HuH-7 (cell line): ENCODE data around the gene METRN.
"Not testable (repeated sequence)": the region's sequence is repeated elsewhere in the genome, so short reads cannot be mapped to it uniquely, and the experiment has no call there.

Experiments
- DNase-seq: peaks from one replicate; pipeline ENCODE4 v3.0.0; 2011; ENCODE audit warnings: low spot score

METRN gene

GRCh38 chr16:735982-736453, 21.1 kb downstream of the METRN start:
- no peak for DNase-seq

GRCh38 chr16:736936-737481, 22.1 kb downstream of the METRN start:
- DNase-seq: no peak

- DNase-seq: peak; percentile 37
Measured at GRCh38 chr16:739560-740458, 24.9 kb downstream of the METRN start.

DNA sequence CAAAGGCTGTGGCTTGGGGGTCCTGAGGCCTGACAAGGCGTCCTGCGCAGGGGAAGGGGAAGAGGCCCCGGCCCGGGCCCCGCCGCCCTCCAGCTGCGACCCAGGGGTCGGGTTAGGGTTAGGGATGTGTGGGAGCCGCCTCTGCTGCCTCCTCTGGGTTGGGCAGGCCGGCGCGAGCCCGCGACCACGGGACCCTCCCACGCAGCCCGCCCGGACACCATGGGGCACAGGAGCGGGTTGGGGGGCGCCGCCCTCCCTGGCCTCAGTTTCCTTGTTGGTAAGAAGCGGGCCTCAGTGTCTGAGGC, 25.5 kb downstream of the METRN start:
- no peak for DNase-seq

DNA sequence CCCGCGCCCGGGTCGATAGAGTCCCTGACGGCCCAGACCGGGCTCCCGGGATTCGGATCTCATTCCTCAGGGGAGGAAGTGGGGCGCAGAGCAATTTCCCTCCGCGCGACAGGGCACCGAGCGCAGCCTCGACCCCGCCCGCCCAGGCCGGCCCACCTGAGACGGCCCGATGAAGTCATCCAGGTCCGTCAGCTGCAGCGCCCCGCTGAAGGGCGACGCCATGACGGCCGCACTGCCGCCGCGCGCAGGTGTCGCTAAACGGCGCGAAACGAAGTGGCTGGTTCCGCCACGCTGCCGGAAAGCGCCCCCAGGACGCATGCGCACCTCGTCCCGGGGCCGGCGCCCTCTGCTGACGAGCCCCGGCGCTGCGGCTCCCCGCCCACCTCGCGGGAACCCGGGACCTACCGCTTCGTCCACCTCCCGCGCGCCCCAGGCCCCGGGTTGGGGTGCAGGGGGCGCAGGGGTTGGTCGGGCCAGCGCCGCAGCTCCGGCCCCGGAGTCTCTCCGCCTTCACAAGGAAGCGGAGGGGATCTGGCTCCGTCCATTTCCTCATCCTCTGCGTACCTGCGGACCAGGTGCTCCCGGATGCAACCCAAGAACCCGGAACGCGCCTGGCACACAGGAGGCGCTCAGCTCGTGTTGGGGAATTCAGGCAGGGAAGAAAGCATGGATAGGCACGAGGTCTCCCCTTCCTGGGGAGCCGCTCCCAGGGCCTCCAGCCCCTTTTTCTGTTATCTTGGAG, 26.0 kb downstream of the METRN start, which contains the start of gene CIAO3:
CIAO3 (minus strand) TSS at position 234 of the 742 bp plus-strand sequence; CDS start at position 222, 12 bp downstream.
- DNase-seq: peak; percentile 79

DNA sequence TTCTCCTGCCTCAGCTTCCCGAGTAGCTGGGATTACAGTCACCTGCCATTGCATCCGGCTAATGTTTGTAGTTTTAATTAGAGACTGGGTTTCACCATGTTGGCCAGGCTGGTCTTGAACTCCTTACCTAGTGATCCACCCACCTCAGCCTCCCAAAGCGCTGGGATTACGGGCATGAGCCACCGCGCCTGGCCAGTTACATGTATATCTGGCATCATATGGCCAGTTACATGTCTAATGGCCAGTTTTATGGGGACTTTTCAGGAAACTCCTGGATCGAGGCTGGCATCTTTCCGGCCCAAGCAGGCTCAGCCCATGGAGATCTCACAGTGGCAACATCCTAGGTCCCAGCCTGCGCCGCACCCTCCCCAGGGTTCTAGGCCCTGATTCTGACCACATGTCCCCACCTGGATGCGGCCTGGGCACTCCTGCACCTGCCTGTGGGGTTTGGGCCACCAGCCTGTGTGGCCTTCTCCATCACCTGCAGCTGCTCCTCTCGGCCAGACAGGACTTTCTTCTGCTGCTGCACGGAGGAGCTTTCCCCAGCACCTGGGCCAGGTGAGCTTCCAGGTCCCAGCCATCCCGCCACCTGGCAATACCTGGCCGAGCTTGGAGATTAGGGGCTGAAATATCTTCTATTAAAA, 27.2 kb downstream of the METRN start:
- DNase-seq: no peak

DNA sequence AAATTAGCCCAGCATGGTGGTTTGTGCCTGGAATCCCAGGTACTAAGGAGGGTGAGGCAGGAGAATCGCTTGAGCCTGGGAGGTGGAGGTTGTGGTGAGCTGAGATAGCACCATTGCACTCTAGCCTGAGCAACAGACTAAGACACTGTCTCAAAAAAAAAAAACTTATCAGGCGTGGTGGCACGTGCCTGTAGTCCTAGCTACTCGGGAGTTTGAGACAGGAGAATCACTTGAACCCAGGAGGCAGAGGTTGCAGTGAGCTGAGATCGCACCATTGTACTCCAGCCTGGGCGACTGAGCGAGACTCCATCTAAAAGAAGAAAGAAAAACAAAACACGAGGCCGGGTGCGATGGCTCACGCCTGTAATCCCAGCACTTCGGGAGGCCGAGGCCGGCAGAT, 28.0 kb downstream of the METRN start:
- not testable (repeated sequence) for DNase-seq

DNA sequence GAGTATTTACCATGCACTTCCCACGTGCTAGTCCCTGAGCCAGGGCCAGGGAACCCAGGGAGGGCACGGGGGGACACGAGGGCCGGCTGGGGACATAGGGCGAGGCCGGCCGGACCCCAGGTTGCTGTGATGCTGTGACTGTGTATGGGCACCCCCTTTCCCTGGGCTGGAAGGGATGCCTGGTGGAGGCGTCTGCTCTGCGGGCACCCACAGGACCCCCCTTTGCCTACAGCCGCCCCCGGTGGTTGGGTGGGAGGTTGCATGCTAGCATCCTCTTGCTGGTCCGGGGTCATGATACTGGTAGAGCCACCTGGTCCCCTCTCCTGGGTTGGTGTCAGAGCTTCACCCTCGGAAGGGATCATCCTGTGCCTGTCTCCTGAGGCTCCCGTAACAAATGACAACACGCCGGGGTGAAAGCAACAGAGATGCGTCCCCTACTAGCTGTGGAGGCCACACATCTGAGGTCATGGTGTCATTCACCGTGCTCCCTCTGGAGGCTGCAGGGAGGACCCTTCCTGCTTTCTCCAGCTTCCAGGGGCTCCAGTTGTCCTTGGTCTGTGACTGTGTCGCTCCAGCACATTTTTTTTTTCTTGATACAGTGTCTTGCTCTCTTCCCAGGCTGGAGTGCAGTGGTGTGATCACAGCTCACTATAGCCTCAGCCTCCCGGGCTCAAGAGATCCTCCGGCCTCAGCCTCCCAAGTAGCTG, 29.0 kb downstream of the METRN start:
- DNase-seq: no peak

GRCh38 chr16:745739-746138, 30.8 kb downstream of the METRN start:
- DNase-seq: peak; percentile 59

GRCh38 chr16:746637-747036, 31.7 kb downstream of the METRN start:
- no peak for DNase-seq

DNA sequence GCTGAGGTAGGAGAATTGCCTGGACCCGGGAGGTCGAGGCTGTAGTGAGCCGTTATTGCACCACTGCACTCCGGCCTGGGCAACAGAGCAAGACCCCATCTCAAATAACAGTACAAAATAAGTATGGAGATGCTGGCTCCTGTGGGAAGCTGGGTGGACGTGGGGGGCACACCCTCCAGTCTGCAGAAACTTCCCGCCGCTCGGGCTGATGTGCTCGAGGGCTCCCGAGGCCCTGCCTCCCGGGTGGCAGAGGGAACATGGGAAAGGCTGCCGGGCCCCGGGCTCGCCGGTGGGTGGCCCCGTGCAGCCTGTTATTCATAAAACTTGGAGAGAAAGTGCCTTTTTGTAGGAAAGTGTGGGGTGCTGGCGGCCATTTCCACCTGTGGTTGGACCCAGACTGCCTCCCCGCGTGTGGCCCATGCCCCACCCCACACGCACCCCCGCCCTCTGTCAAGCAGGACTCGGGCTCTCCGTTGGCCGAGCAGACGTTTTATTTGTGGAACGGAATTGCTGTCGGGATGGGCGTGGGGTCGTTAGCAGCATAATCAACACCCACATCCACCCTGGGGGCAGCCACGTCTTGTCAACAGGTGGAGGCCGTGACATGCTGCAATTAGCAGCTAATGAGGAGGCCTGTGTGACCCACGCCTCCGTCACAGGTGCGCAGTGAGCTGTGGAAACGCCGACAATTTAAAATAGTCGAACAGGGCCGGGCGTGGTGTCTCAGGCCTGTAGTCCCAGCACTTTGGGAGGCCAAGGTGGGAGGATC, 33.2 kb downstream of the METRN start:
- DNase-seq: no peak

DNA sequence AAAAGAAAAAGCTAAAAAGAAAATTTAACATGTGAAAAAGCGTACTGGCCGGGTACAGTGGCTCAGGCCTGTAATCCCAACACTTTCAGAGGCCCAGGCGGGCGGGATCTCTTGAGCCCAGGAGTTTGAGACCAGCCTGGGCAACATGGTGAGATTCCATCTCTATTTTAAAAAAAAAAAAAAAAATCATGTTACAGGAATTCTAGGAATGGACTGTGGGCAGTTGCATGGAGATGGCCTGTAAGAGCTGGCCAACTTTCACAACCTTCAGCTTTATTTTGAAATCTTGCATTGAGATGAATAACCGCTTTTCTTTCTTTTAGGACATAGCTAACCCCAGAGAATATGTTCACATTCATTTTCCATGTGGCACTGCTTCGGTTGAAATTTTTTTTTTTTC, 34.1 kb downstream of the METRN start:
- DNase-seq: no peak

- no peak for DNase-seq
Measured at GRCh38 chr16:750485-750884, 35.6 kb downstream of the METRN start.

- no peak for DNase-seq
Measured at GRCh38 chr16:751152-752006, 36.5 kb downstream of the METRN start.

DNA sequence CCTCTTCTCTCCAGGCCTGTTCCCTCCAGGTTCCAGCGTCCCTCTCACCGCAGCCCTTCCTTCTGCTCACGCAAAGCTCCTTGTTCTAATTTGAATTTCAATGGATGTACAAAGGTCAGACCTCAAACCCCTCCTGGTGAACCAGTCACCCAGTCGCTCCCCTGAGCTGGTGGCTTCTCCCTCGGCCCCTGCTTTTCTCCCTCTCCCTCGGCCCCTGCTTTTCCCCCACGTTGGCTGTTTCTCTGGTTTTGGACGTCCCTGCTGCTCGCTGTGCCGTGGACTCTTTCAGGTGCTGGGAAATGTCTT, 37.0 kb downstream of the METRN start:
- no peak for DNase-seq

- not testable (repeated sequence) for DNase-seq
Measured at GRCh38 chr16:754121-754607, 39.2 kb downstream of the METRN start.

- DNase-seq: no peak
Measured at GRCh38 chr16:754656-755055, 39.7 kb downstream of the METRN start.

- no peak for DNase-seq
Measured at GRCh38 chr16:756428-756827, 41.5 kb downstream of the METRN start.

DNA sequence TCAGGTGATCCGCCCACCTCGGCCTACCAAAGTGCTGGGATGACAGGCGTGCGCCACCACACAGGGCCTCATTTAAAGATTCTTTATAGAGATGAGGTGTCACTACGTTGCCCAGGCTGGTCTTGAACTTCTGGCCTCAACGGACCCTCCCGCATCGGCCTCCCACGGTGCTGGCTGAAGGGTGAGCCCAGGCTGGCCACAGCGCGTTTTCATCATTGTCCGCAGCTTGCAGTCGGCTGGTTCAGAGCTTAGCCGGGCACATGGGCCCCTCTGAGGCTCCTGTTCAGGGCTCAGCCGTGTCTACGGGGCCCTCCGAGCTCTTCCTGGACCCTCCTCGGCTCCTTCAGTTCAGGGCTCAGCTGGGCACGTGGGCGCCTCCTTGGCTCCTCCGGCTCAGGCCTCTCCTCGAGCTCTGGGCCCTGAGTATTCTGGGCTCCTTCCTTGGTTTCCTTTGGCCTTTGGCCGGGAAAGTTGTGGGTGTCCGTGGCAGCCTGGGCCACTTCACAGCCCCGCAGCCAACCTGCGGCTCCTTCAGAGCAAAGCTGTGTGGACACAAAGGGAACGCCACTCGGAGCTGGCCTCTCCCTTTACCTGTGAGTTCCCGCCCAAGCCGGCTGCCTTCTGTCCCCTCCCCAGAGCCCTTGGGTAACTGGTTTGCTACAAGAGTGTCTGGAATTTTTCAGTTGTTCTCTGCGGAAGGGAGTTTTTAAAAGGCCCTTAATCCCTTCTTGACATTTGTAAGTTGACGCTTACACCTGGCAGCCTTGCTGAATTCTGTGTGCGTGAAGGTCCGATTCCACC, 44.4 kb downstream of the METRN start:
- DNase-seq: no peak
